Stimulated activated CD4-positive, alpha-beta T cell treated with anti-CD3 and anti-CD28 coated beads, TNF-alpha, amount 100 ng/mL, for 48 hours (primary cell): ENCODE data around the gene BCAN.

ENCODE experiments used
- DNase-seq, 3 donors: peaks; one replicate each; pipeline ENCODE4 v3.0.0-alpha.2; 2020; ENCODE audit warnings: low read depth in 3 of 3

BCAN gene

GRCh38 chr1:156676114-156676819 is 34.4 kb downstream of the BCAN start:
- DNase-seq, result no peak

GRCh38 chr1:156676820-156677615 is 35.1 kb downstream of the BCAN start, which contains the start of gene NES:
Gene NES, minus strand, starts transcription at chr1:156677407. Its CDS starts 143 bp downstream, at chr1:156677264.
- DNase-seq, result no peak

- DNase-seq, result no peak
Observed at GRCh38 chr1:156677616-156678596, 36.0 kb downstream of the BCAN start.

GRCh38 chr1:156680056-156680455 is 38.1 kb downstream of the BCAN start:
- no peak for DNase-seq

- DNase-seq, result no peak
Observed at GRCh38 chr1:156681196-156681960, 39.5 kb downstream of the BCAN start.

- DNase-seq, result no peak
Observed at GRCh38 chr1:156682166-156682890, 40.4 kb downstream of the BCAN start.

- DNase-seq, result no peak
Observed at GRCh38 chr1:156684227-156684782, 42.4 kb downstream of the BCAN start.

GRCh38 chr1:156689035-156689952 is 47.4 kb downstream of the BCAN start:
- DNase-seq, result peak; percentile 57 to 67 (median 59)

GRCh38 chr1:156689953-156690674 is 48.2 kb downstream of the BCAN start:
- no peak for DNase-seq

- no peak for DNase-seq
Observed at GRCh38 chr1:156690675-156691036, 48.7 kb downstream of the BCAN start.

- no peak for DNase-seq
Observed at GRCh38 chr1:156691191-156691590, 49.3 kb downstream of the BCAN start.

GRCh38 chr1:156691665-156692440 is 49.9 kb downstream of the BCAN start:
- DNase-seq, result no peak

GRCh38 chr1:156692441-156692924 is 50.6 kb downstream of the BCAN start:
- no peak for DNase-seq

GRCh38 chr1:156692925-156693847 is 51.3 kb downstream of the BCAN start:
- no peak for DNase-seq

- no peak for DNase-seq
Observed at GRCh38 chr1:156693848-156694689, 52.2 kb downstream of the BCAN start.

GRCh38 chr1:156694690-156694962 is 52.7 kb downstream of the BCAN start:
- no peak for DNase-seq
